ENCODE results near the gene CRYZ.

The CRYZ gene

DNA sequence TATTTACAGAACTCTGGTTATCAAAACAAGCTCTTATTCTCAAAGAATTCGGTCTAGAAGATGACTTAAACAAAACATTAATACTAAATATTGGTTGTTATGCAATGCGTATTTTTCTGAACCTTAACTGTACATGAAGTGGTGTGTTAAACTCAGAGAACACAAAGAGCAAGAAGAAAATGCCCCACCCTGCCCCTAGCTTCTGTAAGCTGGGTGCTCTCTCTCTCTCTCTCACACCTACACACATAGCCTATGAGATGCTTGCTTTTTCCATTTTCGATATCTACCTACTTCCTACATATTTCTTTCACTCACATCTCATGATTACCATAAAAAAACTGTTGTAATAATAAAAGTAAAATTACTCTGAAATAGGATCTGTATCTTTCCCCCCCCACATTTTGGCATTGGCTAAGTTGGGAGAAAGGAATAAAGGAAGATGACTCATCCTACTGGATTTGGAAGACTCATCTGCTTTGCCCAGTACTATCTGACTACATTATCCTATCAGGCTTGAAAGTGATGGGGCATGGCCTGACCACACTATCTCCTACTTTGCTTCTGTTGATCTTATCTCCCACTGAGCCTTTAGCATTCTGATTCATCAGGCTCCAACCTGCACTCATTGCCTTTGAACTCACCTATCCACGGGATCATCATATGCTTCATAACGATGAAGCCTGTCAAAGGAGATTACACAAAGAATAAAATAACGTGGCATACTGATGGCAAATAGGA is 2.9 kb downstream of the CRYZ start:
- H3K4me3 ChIP-seq (ENCODE audit: low read length): no peak overlapping the region
- peaks cover 2% of the 10 kb centered on the region; the same call in 1 of the 2 replicates for H3K4me1 ChIP-seq (ENCODE audit: control insufficient read depth, insufficient read depth, low read length)
- H3K27ac ChIP-seq (ENCODE audit: low read length): no peak overlapping the region
- 100% methylated on average over 1 of the region's 6 CpGs for WGBS (ENCODE audit: insufficient coverage, insufficient read length)
- no peak for DNase-seq (ENCODE audit: low read depth, low spot score)
- H3K9me3 ChIP-seq (ENCODE audit: control insufficient read depth, insufficient read depth, low read length): no peaks in the 10 kb centered on the region
- H3K27me3 ChIP-seq (ENCODE audit: control insufficient read depth, insufficient read depth, low read length): no peaks in the 10 kb centered on the region
- H3K36me3 ChIP-seq (ENCODE audit: control insufficient read depth, insufficient read depth, low read length): no peaks in the 10 kb centered on the region

DNA sequence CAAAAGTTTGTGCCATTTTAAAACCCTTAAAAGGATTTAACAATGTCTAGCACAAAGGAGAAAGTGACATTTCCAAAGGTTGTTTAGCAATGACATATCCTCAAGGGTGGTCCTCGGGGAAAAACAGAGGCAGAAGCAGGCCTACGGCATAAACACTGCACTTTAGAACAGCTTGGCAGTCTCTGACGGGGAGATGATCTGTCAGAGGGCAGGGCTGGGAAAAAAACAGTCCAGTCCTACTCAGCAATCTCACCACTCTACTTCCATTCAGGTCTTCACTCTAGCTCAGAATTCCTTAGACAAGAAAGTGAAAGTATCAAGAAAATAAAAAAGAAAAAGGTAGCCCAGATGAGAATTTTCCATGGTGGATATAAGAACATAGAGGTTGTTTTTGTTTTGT is 4.1 kb downstream of the CRYZ start:
- Histone ChIP-seq H3K27me3 (ENCODE audit: control insufficient read depth, insufficient read depth, low read length) (no peaks in the 10 kb centered on the region), H3K4me3 (ENCODE audit: low read length) (no peak overlapping the region), H3K36me3 (ENCODE audit: control insufficient read depth, insufficient read depth, low read length) (no peaks in the 10 kb centered on the region), H3K4me1 (ENCODE audit: control insufficient read depth, insufficient read depth, low read length) (peaks cover 2% of the 10 kb centered on the region; the same call in 1 of the 2 replicates), H3K9me3 (ENCODE audit: control insufficient read depth, insufficient read depth, low read length) (no peaks in the 10 kb centered on the region), H3K27ac (ENCODE audit: low read length) (no peak overlapping the region)
- WGBS (ENCODE audit: insufficient coverage, insufficient read length): no CpG with 5 or more reads among the region's 3 CpGs
- DNase-seq (ENCODE audit: low read depth, low spot score): no peak

DNA sequence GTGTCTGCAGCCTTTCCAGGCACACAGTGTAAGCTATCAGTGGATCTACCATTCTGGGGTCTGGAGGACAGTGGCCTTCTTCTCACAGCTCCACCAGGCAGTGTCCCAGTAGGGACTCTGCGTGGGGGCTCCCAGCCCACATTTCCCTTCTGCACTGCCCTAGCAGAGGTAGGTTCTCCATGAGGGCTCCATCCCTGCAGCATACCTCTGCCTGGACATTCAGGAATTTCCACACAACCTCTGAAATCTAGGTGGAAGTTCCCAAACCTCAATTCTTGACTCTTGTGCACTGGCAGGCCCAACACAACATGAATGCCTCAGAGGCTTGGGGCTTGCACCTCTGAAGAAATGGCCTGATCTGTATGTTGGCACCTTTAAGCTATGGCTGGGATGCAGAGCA is 6.8 kb downstream of the CRYZ start:
- H3K36me3 ChIP-seq (ENCODE audit: control insufficient read depth, insufficient read depth, low read length): no peaks in the 10 kb centered on the region
- peaks cover 2% of the 10 kb centered on the region; the same call in 1 of the 2 replicates for H3K4me1 ChIP-seq (ENCODE audit: control insufficient read depth, insufficient read depth, low read length)
- H3K4me3 ChIP-seq (ENCODE audit: low read length): no peak overlapping the region
- no peak for DNase-seq (ENCODE audit: low read depth, low spot score)
- no peaks in the 10 kb centered on the region for H3K9me3 ChIP-seq (ENCODE audit: control insufficient read depth, insufficient read depth, low read length)
- no peaks in the 10 kb centered on the region for H3K27me3 ChIP-seq (ENCODE audit: control insufficient read depth, insufficient read depth, low read length)
- WGBS (ENCODE audit: insufficient coverage, insufficient read length): no CpG with 5 or more reads among the region's 1 CpG
- H3K27ac ChIP-seq (ENCODE audit: low read length): no peak overlapping the region

- Histone ChIP-seq H3K27me3 (ENCODE audit: control insufficient read depth, insufficient read depth, low read length) (no peaks in the 10 kb centered on the region), H3K4me3 (ENCODE audit: low read length) (no peak overlapping the region), H3K9me3 (ENCODE audit: control insufficient read depth, insufficient read depth, low read length) (no peaks in the 10 kb centered on the region), H3K4me1 (ENCODE audit: control insufficient read depth, insufficient read depth, low read length) (no peaks in the 10 kb centered on the region), H3K36me3 (ENCODE audit: control insufficient read depth, insufficient read depth, low read length) (no peaks in the 10 kb centered on the region), H3K27ac (ENCODE audit: low read length) (no peak overlapping the region)
- DNase-seq (ENCODE audit: low read depth, low spot score): no peak
- no CpG with 5 or more reads among the region's 2 CpGs for WGBS (ENCODE audit: insufficient coverage, insufficient read length)
Measured at GRCh38 chr1:74717626-74718025, 15.2 kb downstream of the CRYZ start.

- no peaks in the 10 kb centered on the region for H3K27me3 ChIP-seq (ENCODE audit: control insufficient read depth, insufficient read depth, low read length)
- no peak for DNase-seq (ENCODE audit: low read depth, low spot score)
Measured at GRCh38 chr1:74716822-74717221, 16.0 kb downstream of the CRYZ start.

GRCh38 chr1:74715806-74716205 is 17.0 kb downstream of the CRYZ start:
- DNase-seq (ENCODE audit: low read depth, low spot score): no peak
- no CpG with 5 or more reads among the region's 6 CpGs for WGBS (ENCODE audit: insufficient coverage, insufficient read length)
- no peak overlapping the region for H3K4me3 ChIP-seq (ENCODE audit: low read length)
- no peaks in the 10 kb centered on the region for H3K9me3 ChIP-seq (ENCODE audit: control insufficient read depth, insufficient read depth, low read length)
- H3K27me3 ChIP-seq (ENCODE audit: control insufficient read depth, insufficient read depth, low read length): no peaks in the 10 kb centered on the region
- H3K27ac ChIP-seq (ENCODE audit: low read length): no peak overlapping the region
- H3K36me3 ChIP-seq (ENCODE audit: control insufficient read depth, insufficient read depth, low read length): no peaks in the 10 kb centered on the region
- H3K4me1 ChIP-seq (ENCODE audit: control insufficient read depth, insufficient read depth, low read length): no peaks in the 10 kb centered on the region

More at GRCh38 chr1:74716822-74717221, 16.0 kb downstream of the CRYZ start:
- Histone ChIP-seq H3K27ac (ENCODE audit: low read length) (no peak overlapping the region), H3K36me3 (ENCODE audit: control insufficient read depth, insufficient read depth, low read length) (no peaks in the 10 kb centered on the region), H3K4me1 (ENCODE audit: control insufficient read depth, insufficient read depth, low read length) (no peaks in the 10 kb centered on the region), H3K4me3 (ENCODE audit: low read length) (no peak overlapping the region), H3K9me3 (ENCODE audit: control insufficient read depth, insufficient read depth, low read length) (no peaks in the 10 kb centered on the region)
- WGBS (ENCODE audit: insufficient coverage, insufficient read length): no CpG with 5 or more reads among the region's 1 CpG

DNA sequence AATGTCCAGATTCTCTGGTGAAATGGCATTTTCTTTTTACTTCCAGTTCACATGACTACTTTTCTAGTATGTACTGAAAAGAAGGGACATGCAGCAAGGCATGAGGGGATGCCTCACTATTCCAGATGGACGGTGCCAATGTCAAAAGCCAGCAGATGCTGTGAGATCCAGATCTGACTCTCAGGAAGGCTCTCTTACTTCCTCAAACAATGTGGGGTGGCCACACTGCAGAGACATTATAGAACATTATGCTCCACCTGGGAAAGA is 17.7 kb downstream of the CRYZ start:
- H3K27ac ChIP-seq (ENCODE audit: low read length): no peak overlapping the region
- H3K4me1 ChIP-seq (ENCODE audit: control insufficient read depth, insufficient read depth, low read length): no peaks in the 10 kb centered on the region
- no peak for DNase-seq (ENCODE audit: low read depth, low spot score)
- no peaks in the 10 kb centered on the region for H3K27me3 ChIP-seq (ENCODE audit: control insufficient read depth, insufficient read depth, low read length)
- no peaks in the 10 kb centered on the region for H3K36me3 ChIP-seq (ENCODE audit: control insufficient read depth, insufficient read depth, low read length)
- no peak overlapping the region for H3K4me3 ChIP-seq (ENCODE audit: low read length)
- H3K9me3 ChIP-seq (ENCODE audit: control insufficient read depth, insufficient read depth, low read length): no peaks in the 10 kb centered on the region
- WGBS (ENCODE audit: insufficient coverage, insufficient read length): no CpG with 5 or more reads among the region's 1 CpG

- Histone ChIP-seq H3K9me3 (ENCODE audit: control insufficient read depth, insufficient read depth, low read length) (no peaks in the 10 kb centered on the region), H3K4me1 (ENCODE audit: control insufficient read depth, insufficient read depth, low read length) (no peaks in the 10 kb centered on the region), H3K4me3 (ENCODE audit: low read length) (no peak overlapping the region), H3K27ac (ENCODE audit: low read length) (no peak overlapping the region), H3K36me3 (ENCODE audit: control insufficient read depth, insufficient read depth, low read length) (no peaks in the 10 kb centered on the region), H3K27me3 (ENCODE audit: control insufficient read depth, insufficient read depth, low read length) (no peaks in the 10 kb centered on the region)
- no peak for DNase-seq (ENCODE audit: low read depth, low spot score)
- WGBS (ENCODE audit: insufficient coverage, insufficient read length): no CpG with 5 or more reads among the region's 1 CpG
Measured at GRCh38 chr1:74714429-74715235, 18.2 kb downstream of the CRYZ start.

- no peak for DNase-seq (ENCODE audit: low read depth, low spot score)
- H3K4me3 ChIP-seq (ENCODE audit: low read length): no peak overlapping the region
- H3K9me3 ChIP-seq (ENCODE audit: control insufficient read depth, insufficient read depth, low read length): no peaks in the 10 kb centered on the region
- no peaks in the 10 kb centered on the region for H3K27me3 ChIP-seq (ENCODE audit: control insufficient read depth, insufficient read depth, low read length)
- WGBS (ENCODE audit: insufficient coverage, insufficient read length): no CpG with 5 or more reads among the region's 3 CpGs
- H3K27ac ChIP-seq (ENCODE audit: low read length): no peak overlapping the region
- H3K4me1 ChIP-seq (ENCODE audit: control insufficient read depth, insufficient read depth, low read length): no peaks in the 10 kb centered on the region
- H3K36me3 ChIP-seq (ENCODE audit: control insufficient read depth, insufficient read depth, low read length): no peaks in the 10 kb centered on the region
Measured at GRCh38 chr1:74713849-74714248, 19.0 kb downstream of the CRYZ start.

- no peak for DNase-seq (ENCODE audit: low read depth, low spot score)
- no peaks in the 10 kb centered on the region for H3K36me3 ChIP-seq (ENCODE audit: control insufficient read depth, insufficient read depth, low read length)
- WGBS (ENCODE audit: insufficient coverage, insufficient read length): no CpG with 5 or more reads among the region's 1 CpG
- no peak overlapping the region for H3K27ac ChIP-seq (ENCODE audit: low read length)
- no peak overlapping the region for H3K4me3 ChIP-seq (ENCODE audit: low read length)
- no peaks in the 10 kb centered on the region for H3K4me1 ChIP-seq (ENCODE audit: control insufficient read depth, insufficient read depth, low read length)
- no peaks in the 10 kb centered on the region for H3K9me3 ChIP-seq (ENCODE audit: control insufficient read depth, insufficient read depth, low read length)
- no peaks in the 10 kb centered on the region for H3K27me3 ChIP-seq (ENCODE audit: control insufficient read depth, insufficient read depth, low read length)
Measured at GRCh38 chr1:74712881-74713280, 20.0 kb downstream of the CRYZ start.
